GM18517 (cell line): Measurements from ENCODE around the gene CCNK.

Experiments used
- ATAC-seq: cut with Tn5 transposase; IDR thresholded peaks from one replicate; pipeline ENCODE4 v1.9.1; 2021; ENCODE audit warnings: mild to moderate bottlenecking, moderate library complexity; ENCODE audit not compliant: unreplicated experiment

The CCNK gene

GRCh38 chr14:99505089-99505488 is 23.9 kb downstream of the CCNK start:
- no peak for ATAC-seq

- no peak for ATAC-seq
Observed at GRCh38 chr14:99506276-99506675, 25.1 kb downstream of the CCNK start.

- ATAC-seq: no peak
Observed at GRCh38 chr14:99507860-99508640, 26.8 kb downstream of the CCNK start.

- no peak for ATAC-seq
Observed at GRCh38 chr14:99508896-99509629, 27.9 kb downstream of the CCNK start.

GRCh38 chr14:99509871-99510555 is 28.8 kb downstream of the CCNK start:
- no peak for ATAC-seq

GRCh38 chr14:99510556-99511139 is 29.4 kb downstream of the CCNK start:
- no peak for ATAC-seq

GRCh38 chr14:99511421-99512109 is 30.4 kb downstream of the CCNK start:
- no peak for ATAC-seq

GRCh38 chr14:99512110-99512449 is 30.9 kb downstream of the CCNK start:
- ATAC-seq: no peak

- ATAC-seq: no peak
Observed at GRCh38 chr14:99512571-99513182, 31.5 kb downstream of the CCNK start.

GRCh38 chr14:99513183-99513694 is 32.0 kb downstream of the CCNK start:
- ATAC-seq: no peak

GRCh38 chr14:99513946-99514551 is 32.8 kb downstream of the CCNK start:
- ATAC-seq: no peak

GRCh38 chr14:99514552-99515300 is 33.5 kb downstream of the CCNK start:
- ATAC-seq: no peak

GRCh38 chr14:99515301-99516155 is 34.3 kb downstream of the CCNK start:
- no peak for ATAC-seq

- no peak for ATAC-seq
Observed at GRCh38 chr14:99516156-99516870, 35.1 kb downstream of the CCNK start.

- ATAC-seq: no peak
Observed at GRCh38 chr14:99516871-99517642, 35.8 kb downstream of the CCNK start.

- ATAC-seq: peak; percentile 6
Observed at GRCh38 chr14:99517643-99518381, 36.6 kb downstream of the CCNK start.
